H1 (cell line): ENCODE results near the gene DNAJC11. TPM values are rescaled to one million over a fixed set of nuclear protein-coding genes. Genes with fewer than 3 reads are reported as not detected.

Experiments used
- CTCF ChIA-PET: fragments of 300-600 bp; sonication (Branson Sonifier 250); formaldehyde crosslinking; loops from one replicate; lab custom pipeline; 2021; ENCODE audit not compliant: partially characterized antibody; lab: Charles Lee
- POLR2A ChIA-PET: fragments of 300-600 bp; sonication (Branson Sonifier 250); formaldehyde crosslinking; loops from one replicate; lab custom pipeline; 2021; ENCODE audit warnings: inconsistent platforms; ENCODE audit not compliant: partially characterized antibody; lab: Charles Lee
- DNase-seq, 2 experiments: peaks; one replicate each; pipeline versions ENCODE4 v3.0.0 to v3.0.0-alpha.2; 2010 to 2022; ENCODE audit warnings: low spot score in 2 of 2, low read depth in 1 of 2, mixed read lengths in 1 of 2
- FAIRE-seq: peaks from 2 replicates; lab custom pipeline; 2011; peaks lifted over from hg19 to GRCh38; lab: Jason Lieb, UNC
- H2AFZ ChIP-seq: 2 replicates; pipeline ENCODE4 v1.8.1; 2012; ENCODE audit warnings: low read length, inconsistent platforms
- H2AK5ac ChIP-seq: 2 replicates; pipeline ENCODE4 v1.6.1; 2013; ENCODE audit warnings: low read depth, low read length
- H2BK120ac ChIP-seq: replicated peaks from 2 replicates; pipeline ENCODE3; 2013; ENCODE audit warnings: low read depth, low read length, inconsistent platforms
- H2BK12ac ChIP-seq: 2 replicates; pipeline ENCODE4 v1.6.1; 2013; ENCODE audit warnings: low read depth, low read length
- H2BK15ac ChIP-seq: 2 replicates; pipeline ENCODE4 v1.6.1; 2013; ENCODE audit warnings: low read length
- H2BK20ac ChIP-seq: 2 replicates; pipeline ENCODE4 v1.6.1; 2013; ENCODE audit warnings: low read length
- H2BK5ac ChIP-seq: 2 replicates; pipeline ENCODE4 v1.6.1; 2013; ENCODE audit warnings: low read depth, low read length
- H3K14ac ChIP-seq: 2 replicates; pipeline ENCODE4 v1.6.1; 2013; ENCODE audit warnings: inconsistent platforms; ENCODE audit not compliant: insufficient read length
- H3K18ac ChIP-seq: 2 replicates; pipeline ENCODE4 v1.6.1; 2013; ENCODE audit warnings: low read length; ENCODE audit errors: extremely low read depth
- H3K23ac ChIP-seq: 2 replicates; pipeline ENCODE4 v1.6.1; 2013; ENCODE audit warnings: inconsistent platforms; ENCODE audit not compliant: insufficient read length
- H3K23me2 ChIP-seq: 2 replicates; pipeline ENCODE4 v1.6.1; 2013; ENCODE audit warnings: low read depth, low read length
- H3K27ac ChIP-seq: 2 replicates; pipeline ENCODE4 v1.6.1; 2011; ENCODE audit warnings: low read depth, low read length, inconsistent platforms
- H3K27me3 ChIP-seq, 4 experiments: replicated peaks in 1 of 4; 1 replicate in 1 of 4; 2 replicates in 3 of 4; pipeline versions ENCODE4 v1.6.1 to v1.8.1; 2011 to 2013; ENCODE audit warnings: low read length in 3 of 4, mild to moderate bottlenecking in 3 of 4, inconsistent platforms in 2 of 4, mixed read lengths in 2 of 4, moderate library complexity in 1 of 4; ENCODE audit not compliant: control insufficient read depth in 3 of 4, insufficient read depth in 3 of 4; ENCODE audit errors: extremely low read depth in 1 of 4
- H3K36me3 ChIP-seq, 4 experiments: 2 replicates each; pipeline versions ENCODE4 v1.6.1 to v1.8.1; 2011 to 2013; ENCODE audit warnings: mild to moderate bottlenecking in 4 of 4, low read length in 3 of 4, moderate library complexity in 2 of 4, control low read depth in 1 of 4, inconsistent platforms in 1 of 4; ENCODE audit not compliant: insufficient read depth in 4 of 4, control insufficient read depth in 2 of 4
- H3K4ac ChIP-seq: replicated peaks from 2 replicates; pipeline ENCODE3; 2013; ENCODE audit warnings: low read length, low read depth, mixed read lengths, inconsistent platforms; ENCODE audit not compliant: insufficient read length
- H3K4me1 ChIP-seq, 4 experiments: replicated peaks in 1 of 4; 1 replicate in 1 of 4; 2 replicates in 3 of 4; pipeline versions ENCODE4 v1.6.1 to v1.8.1; 2011 to 2013; ENCODE audit warnings: low read length in 3 of 4, inconsistent platforms in 2 of 4, mixed read lengths in 1 of 4; ENCODE audit not compliant: insufficient read depth in 4 of 4, control insufficient read depth in 3 of 4
- H3K4me2 ChIP-seq, 2 experiments: 2 replicates each; pipeline versions ENCODE4 v1.6.1 to v1.8.1; 2011 to 2013; ENCODE audit warnings: low read depth in 2 of 2, low read length in 2 of 2, control low read depth in 1 of 2, inconsistent platforms in 1 of 2, mild to moderate bottlenecking in 1 of 2; ENCODE audit not compliant: insufficient read depth in 1 of 2
- H3K4me3 ChIP-seq, 4 experiments: fragments of 200-600, 300-600 bp in 1 of 4; sonication (generic), shearing (Covaris generic), sonication (Bioruptor Twin) in 1 of 4; 2 replicates each; pipeline versions ENCODE4 v1.5.1 to v1.8.1; 2011 to 2016; ENCODE audit warnings: low read length in 4 of 4, low read depth in 3 of 4, control low read depth in 2 of 4, inconsistent platforms in 2 of 4, mild to moderate bottlenecking in 2 of 4, mixed read lengths in 1 of 4, moderate library complexity in 1 of 4; ENCODE audit not compliant: insufficient read depth in 2 of 4; ENCODE audit errors: extremely low read depth in 1 of 4
- H3K56ac ChIP-seq: replicated peaks from 2 replicates; pipeline ENCODE3; 2013; ENCODE audit warnings: low read depth, mild to moderate bottlenecking, mixed read lengths, low read length, inconsistent platforms; ENCODE audit not compliant: insufficient read length
- H3K79me1 ChIP-seq: 2 replicates; pipeline ENCODE4 v1.6.1; 2013; ENCODE audit warnings: low read depth, low read length, control low read depth
- H3K79me2 ChIP-seq, 2 experiments: 2 replicates each; pipeline versions ENCODE4 v1.6.1 to v1.8.1; 2012 to 2013; ENCODE audit warnings: low read length in 2 of 2, mild to moderate bottlenecking in 2 of 2, inconsistent platforms in 1 of 2; ENCODE audit not compliant: insufficient read depth in 2 of 2, control insufficient read depth in 1 of 2
- H3K9ac ChIP-seq, 4 experiments: replicated peaks in 1 of 4; 1 replicate in 1 of 4; 2 replicates in 3 of 4; pipeline versions ENCODE4 v1.6.1 to v1.8.1; 2011 to 2013; ENCODE audit warnings: low read depth in 3 of 4, low read length in 3 of 4, control low read depth in 2 of 4, mild to moderate bottlenecking in 2 of 4, moderate library complexity in 2 of 4, inconsistent platforms in 1 of 4; ENCODE audit errors: extremely low read depth in 1 of 4
- H3K9me3 ChIP-seq, 2 experiments: 2 replicates each; pipeline versions ENCODE4 v1.6.1 to v1.8.1; 2012 to 2013; ENCODE audit warnings: mild to moderate bottlenecking in 2 of 2, moderate library complexity in 2 of 2, control low read depth in 1 of 2, inconsistent platforms in 1 of 2, low read depth in 1 of 2, low read length in 1 of 2, mixed read lengths in 1 of 2; ENCODE audit not compliant: insufficient read depth in 2 of 2
- H4K20me1 ChIP-seq, 2 experiments: replicated peaks in 1 of 2; 2 replicates each; pipeline versions ENCODE3 to v1.8.1; 2011 to 2013; ENCODE audit warnings: inconsistent platforms in 2 of 2, low read length in 2 of 2, mild to moderate bottlenecking in 1 of 2; ENCODE audit not compliant: insufficient read depth in 2 of 2, control insufficient read depth in 1 of 2
- H4K5ac ChIP-seq: 2 replicates; pipeline ENCODE4 v1.6.1; 2013; ENCODE audit warnings: low read length, low read depth, mixed read lengths, inconsistent platforms; ENCODE audit not compliant: insufficient read length
- H4K8ac ChIP-seq: 2 replicates; pipeline ENCODE4 v1.8.0; 2013; ENCODE audit warnings: mild to moderate bottlenecking, moderate library complexity, low read length, inconsistent platforms; ENCODE audit not compliant: insufficient read depth; ENCODE audit errors: extremely low read depth
- H4K91ac ChIP-seq: replicated peaks from 2 replicates; pipeline ENCODE3; 2013; ENCODE audit warnings: low read length, mixed read lengths, inconsistent platforms; ENCODE audit not compliant: insufficient read length
- ATF2 ChIP-seq: IDR thresholded peaks from 2 replicates; pipeline ENCODE4 v1.6.1; 2012; ENCODE audit warnings: low read length, inconsistent platforms
- BCL11A ChIP-seq, 2 experiments: IDR thresholded peaks; one replicate each; pipeline ENCODE4 v1.6.1; 2011; ENCODE audit warnings: low read depth in 2 of 2, low read length in 2 of 2, mild to moderate bottlenecking in 2 of 2
- KDM1A ChIP-seq: fragments of 200-600, 300-600 bp; sonication (generic); IDR thresholded peaks from 2 replicates; pipeline ENCODE4 v1.7.1; 2016; ENCODE audit warnings: mild to moderate bottlenecking, low read length, borderline replicate concordance
- SIN3A ChIP-seq, 2 experiments: IDR thresholded peaks in 1 of 2; conservative IDR thresholded peaks in 1 of 2; 2 replicates each; pipeline ENCODE4 v1.6.1; 2011 to 2012; ENCODE audit warnings: low read length in 2 of 2, improper control_type of control experiment in 1 of 2, low read depth in 1 of 2, mild to moderate bottlenecking in 1 of 2
- SIRT6 ChIP-seq: IDR thresholded peaks from one replicate; pipeline ENCODE4 v1.7.1; 2012; ENCODE audit warnings: low read length, inconsistent platforms
- USF2 ChIP-seq: IDR thresholded peaks from 2 replicates; pipeline ENCODE4 v1.6.1; 2011; ENCODE audit warnings: low read length, improper control_type of control experiment
- WGBS, 2 experiments: shearing (Covaris generic) in 1 of 2; methylation state at CpG; one replicate each; pipeline versions ENCODE4 v1.1.6 to v1.1.7; 2013 to 2015; ENCODE audit warnings: low lambda C conversion rate in 2 of 2, mixed read lengths in 2 of 2, inconsistent platforms in 1 of 2, low coverage in 1 of 2, missing lambda C conversion rate in 1 of 2; ENCODE audit not compliant: insufficient replicate concordance in 2 of 2, insufficient coverage in 1 of 2, insufficient read length in 1 of 2; ENCODE audit errors: extremely low coverage in 1 of 2, missing lambda C conversion rate in 1 of 2; 5-methylcytosine and 5-hydroxymethylcytosine counted together
- polyA plus RNA-seq, 7 experiments: library from polyadenylated mRNA; depleted of rRNA in 3 of 7; stranded (reverse) in 5 of 7; unstranded in 2 of 7; fragments of >200 nt in 5 of 7; fragments of 200-250 nt in 2 of 7; gene quantifications; 1 replicate in 5 of 7; 2 replicates in 1 of 7; 4 replicates in 1 of 7; pipeline versions ENCODE4 v1.2.1 to v1.2.3, GENCODE V29; 2011 to 2013; ENCODE audit warnings: missing spikeins in 2 of 7, mixed read lengths in 2 of 7
- total RNA-seq: library from RNA; stranded (reverse); fragmentation: NEBNext Ultra II Directional; extraction: Animal tissue kit (Norgen Biotek cat#: 25700); gene quantifications from 2 replicates; pipeline ENCODE4 v1.2.1, GENCODE V29; 2021

The DNAJC11 gene
- total and polyA plus RNA-seq, 2 of the 8 experiments (the other 6 are each of a cell fraction or from before 2014, with no cell fraction given): 43.9 to 90.9 TPM

- ChIA-PET POLR2A (no interaction called here), CTCF (interaction anchor here (0.6 to 0.7 kb wide), 2 partner anchors 91 to 318 kb away, joined by 3 read pairs; no protein-coding TSS in a partner anchor)
- Histone ChIP-seq H3K4ac (no peak overlapping the region), H2BK20ac (no peak overlapping the region), H4K91ac (no peak overlapping the region), H3K79me2 (no peaks in the 10 kb centered on the region), H3K18ac (no peak overlapping the region), H3K4me3 (no peak overlapping the region), H3K27me3 (0 out of 7 replicates have a peak, but pooled peaks cover 0 to 2% (median 0%) of the 10 kb centered on the region in 4 experiments), H4K5ac (no peak overlapping the region), H2BK12ac (no peak overlapping the region), H3K23ac (no peak overlapping the region), H4K8ac (no peak overlapping the region), H3K4me2 (no peak overlapping the region), H3K79me1 (no peaks in the 10 kb centered on the region), H3K27ac (no peak overlapping the region), H3K9me3 (no peaks in the 10 kb centered on the region), H3K36me3 (no peaks in the 10 kb centered on the region), H4K20me1 (no peaks in the 10 kb centered on the region), H2BK5ac (no peak overlapping the region), H2AK5ac (no peak overlapping the region), H3K23me2 (no peaks in the 10 kb centered on the region), H3K9ac (no peak overlapping the region), H3K4me1 (no peaks in the 10 kb centered on the region), H3K14ac (no peak overlapping the region), H2BK15ac (no peak overlapping the region), H2AFZ (no peak overlapping the region), H3K56ac (no peak overlapping the region), H2BK120ac (no peak overlapping the region)
- FAIRE-seq (no peak), DNase-seq (no peak)
- TF ChIP-seq SIRT6 (no peak), KDM1A (no peak), USF2 (no peak), ATF2 (no peak), SIN3A (conservative IDR thresholded peaks at IDR 0.05 in 1 of 2, IDR thresholded peaks at IDR 0.05 in 1 of 2; ENCODE audit: low read depth in 1 of 2, low read length in 2 of 2) (no peak), BCL11A (IDR thresholded peaks at IDR 0.05; ENCODE audit: low read depth in 2 of 2, low read length in 2 of 2) (no peak)
- 94% methylated on average over 9 of the region's 9 CpGs; no CpG with 5 or more reads in 1 of the 2 experiments for WGBS, 2 experiments
These were observed 23.0 kb upstream of the DNAJC11 start for GRCh38 chr1:6724517-6725141.
